DMS 273 treated with DMSO at 0.1 percent for 48 hours (cell line): Measurements from ENCODE around the gene TBC1D20.

Experiments
- DNase-seq: peaks from one replicate; lab custom pipeline; 2025; lab: John Stamatoyannopoulos, UW

TBC1D20 gene

GRCh38 chr20:437787-438486 lies 24.4 kb downstream of the TBC1D20 start:
- no peak for DNase-seq

DNA sequence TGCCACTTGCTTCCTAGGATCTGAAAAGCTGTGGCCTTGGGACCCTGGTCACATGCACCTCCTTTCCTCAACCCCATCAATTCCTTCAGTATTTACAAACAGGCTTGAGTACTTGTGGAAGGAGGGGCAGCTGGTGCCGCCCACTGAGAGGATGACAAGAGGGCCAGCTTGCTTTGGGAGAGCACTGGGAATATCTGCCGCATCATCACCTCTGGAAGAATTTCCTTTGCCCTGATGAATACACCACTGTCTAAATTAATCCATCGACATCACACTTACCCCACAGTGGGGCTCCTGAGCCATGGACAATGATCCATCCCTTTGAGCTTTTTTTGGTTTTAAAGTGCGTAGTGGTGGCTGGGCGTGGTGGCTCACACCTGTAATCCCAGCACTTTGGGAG lies 25.9 kb downstream of the TBC1D20 start:
- no peak for DNase-seq

GRCh38 chr20:435558-435957 lies 26.8 kb downstream of the TBC1D20 start:
- no peak for DNase-seq

DNA sequence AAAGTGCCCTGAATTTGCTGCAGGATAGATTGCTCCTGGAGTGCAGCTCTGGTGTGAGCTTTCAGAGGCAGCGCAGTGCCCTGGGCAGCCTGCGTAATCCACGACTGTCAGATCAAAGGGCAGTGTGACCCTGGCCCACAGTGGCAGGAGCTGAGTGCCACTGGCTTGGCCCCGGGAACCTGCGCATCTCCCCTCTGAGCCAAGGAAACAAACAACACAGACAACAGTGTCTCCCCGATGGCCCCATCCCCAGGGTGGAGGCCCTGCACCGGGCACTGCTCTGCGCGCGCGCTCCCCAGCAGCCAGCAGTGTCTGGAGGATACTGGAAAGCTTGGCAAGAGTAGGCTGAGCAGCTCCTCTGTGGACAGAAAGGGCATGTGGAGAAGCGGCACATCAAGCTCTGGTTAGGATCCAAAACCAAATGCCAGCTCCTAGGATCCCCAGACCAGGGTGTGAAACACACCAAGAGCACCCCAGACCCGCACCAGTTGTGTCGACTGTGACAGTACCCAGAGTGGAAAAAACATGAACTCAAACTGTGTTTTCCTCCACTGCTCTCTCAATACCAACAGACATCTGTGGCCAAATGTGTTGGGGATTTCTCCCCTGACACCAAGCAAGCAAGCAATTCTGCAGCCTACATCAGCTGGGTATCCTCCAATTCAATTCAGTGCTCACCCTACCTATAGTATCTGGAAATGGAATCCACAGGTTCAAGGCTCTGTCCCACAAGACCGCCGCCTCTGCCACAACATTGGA lies 27.5 kb downstream of the TBC1D20 start:
- no peak for DNase-seq

DNA sequence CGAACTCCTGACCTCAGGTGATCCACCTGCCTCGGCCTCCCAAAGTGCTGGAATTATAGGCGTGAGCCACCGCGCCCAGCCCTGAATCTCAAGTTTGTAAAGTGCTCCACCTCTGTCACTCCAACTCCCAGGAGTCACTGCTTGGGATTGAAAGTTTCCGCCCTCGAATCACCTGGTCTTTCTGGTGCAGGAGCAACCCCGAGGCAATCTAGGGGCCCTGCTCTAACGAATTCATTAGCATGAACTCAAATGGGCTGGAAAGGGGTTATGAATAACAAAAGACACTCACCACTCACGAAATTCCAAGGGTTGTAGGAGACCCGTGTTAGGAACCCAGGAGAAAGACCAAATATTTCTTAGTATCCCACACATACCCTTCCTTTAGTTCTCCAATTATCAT lies 28.1 kb downstream of the TBC1D20 start:
- no peak for DNase-seq

DNA sequence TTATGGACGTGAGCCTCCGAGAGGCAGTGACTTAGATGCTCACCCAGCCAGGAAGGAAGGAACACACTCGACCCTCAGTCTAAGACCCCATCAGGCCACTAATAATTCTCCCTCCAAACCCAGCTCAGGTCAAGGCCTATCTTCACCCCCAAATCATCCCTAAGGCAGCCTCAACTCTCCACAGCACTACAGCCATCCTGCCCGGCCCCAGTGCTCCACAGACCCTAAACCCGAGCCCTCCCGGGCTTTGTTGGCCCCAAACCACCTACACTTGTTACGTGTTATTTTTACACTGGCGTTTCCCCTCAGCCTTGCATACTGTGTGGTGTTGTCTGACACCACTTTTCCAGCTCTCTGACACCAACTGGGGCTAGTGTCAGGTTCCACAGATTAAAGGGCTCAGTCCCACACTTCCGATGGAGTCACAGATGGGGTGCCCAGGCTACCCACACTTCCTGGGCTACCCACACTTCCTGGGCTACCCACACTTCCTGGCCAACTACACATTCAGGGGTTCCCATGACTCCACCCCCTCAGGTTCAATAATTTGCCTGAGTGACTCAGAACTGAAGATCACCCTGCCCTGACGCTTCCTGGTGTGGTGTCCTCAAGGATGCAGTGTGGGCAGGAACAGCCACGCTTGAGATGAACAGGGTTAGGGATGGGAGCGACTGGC lies 28.9 kb downstream of the TBC1D20 start:
- DNase-seq = no peak

DNA sequence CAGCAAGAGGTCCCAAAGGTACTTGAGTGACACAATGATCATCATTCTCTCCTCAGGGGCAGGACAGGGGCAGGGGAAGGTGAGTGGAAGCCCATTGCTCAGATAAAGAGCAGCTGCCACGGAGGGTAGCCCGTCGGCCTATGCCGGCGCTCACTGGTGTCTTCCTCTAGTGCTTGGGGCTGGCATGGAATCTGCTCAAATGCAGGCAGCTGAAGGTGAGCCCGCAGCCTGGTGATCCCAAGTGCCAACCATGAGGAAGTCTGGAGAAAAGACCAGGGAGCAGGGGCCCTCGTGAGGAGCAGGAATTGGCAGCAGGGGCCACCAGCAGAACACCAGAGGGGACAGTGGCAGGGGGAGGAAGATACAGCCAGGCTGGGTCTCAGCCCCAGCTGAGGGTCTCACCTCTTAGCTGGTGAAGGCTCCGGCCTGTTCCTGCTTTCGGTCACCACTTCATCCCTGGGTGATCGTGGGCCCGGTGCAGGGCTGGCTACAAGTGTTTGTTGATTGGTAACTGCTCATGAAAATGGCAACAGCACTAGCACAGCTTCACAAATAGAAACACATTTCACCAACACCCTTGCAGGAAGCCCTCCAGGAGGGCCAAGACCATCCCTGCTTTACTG lies 29.5 kb downstream of the TBC1D20 start:
- no peak for DNase-seq

DNA sequence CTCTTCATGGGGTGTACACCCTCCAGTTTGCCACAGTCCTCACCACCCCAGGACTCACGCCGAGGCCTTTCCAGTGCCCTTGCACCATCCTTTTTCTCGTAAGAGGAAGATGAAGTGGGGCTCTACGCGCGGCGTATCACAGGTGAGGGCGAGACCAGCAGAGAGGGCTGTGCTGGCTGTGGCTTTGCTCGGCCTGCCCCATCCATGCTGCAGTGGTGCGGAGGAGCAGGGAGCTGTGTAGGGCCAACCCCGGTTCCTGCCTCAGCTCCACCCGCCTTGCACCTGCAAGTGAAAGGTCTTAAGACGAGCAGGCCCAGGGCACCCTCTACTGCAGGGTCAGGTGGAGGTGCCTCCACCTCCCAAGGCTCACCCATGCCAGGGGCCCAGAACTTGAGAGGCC lies 30.1 kb downstream of the TBC1D20 start:
- no peak for DNase-seq

- peak; percentile 39 for DNase-seq
Observed at GRCh38 chr20:431012-431904, 31.1 kb downstream of the TBC1D20 start.

DNA sequence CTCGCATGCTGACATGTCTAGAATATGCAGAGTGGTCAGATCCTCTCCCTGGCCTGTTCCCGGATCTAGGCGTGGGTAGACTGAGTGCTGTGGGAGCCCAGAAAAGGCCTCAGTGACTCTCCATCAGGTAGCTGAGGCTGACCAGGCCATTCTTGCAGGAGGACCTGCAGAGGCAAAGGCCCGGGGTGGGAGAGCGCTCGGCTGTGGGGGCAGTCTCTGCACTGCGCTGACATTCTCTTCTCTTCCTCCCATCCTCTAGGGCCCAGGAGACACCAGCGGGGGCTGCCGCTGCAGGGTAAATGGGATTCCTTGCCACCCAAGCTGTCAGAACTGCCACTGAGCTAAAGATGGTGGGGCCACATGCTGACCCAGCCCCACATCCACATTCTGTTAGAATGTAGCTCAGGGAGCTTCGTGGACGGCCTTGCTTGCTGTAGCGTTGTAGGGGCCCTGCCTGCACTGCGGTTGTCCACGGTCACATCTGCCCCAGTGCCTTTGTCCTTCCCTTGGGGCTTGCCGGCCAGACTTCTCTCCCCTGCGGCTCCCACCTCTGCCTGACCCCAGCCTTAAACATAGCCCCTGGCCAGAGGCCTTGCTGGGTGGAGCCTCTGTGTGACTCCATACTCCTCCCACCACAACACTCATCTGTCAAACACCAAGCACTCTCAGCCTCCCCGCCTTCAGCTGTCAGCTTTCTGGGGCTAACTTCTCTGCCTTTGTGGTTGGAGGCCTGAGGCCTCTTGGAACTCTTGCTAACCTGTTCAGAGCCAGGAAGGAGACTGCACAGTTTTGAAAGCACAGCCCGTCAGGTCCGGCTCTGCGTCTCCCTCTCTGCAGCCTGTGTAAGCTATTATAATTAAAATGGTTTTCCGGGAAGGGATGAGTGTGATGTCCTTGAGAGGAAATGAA lies 32.0 kb downstream of the TBC1D20 start:
- no peak for DNase-seq

DNA sequence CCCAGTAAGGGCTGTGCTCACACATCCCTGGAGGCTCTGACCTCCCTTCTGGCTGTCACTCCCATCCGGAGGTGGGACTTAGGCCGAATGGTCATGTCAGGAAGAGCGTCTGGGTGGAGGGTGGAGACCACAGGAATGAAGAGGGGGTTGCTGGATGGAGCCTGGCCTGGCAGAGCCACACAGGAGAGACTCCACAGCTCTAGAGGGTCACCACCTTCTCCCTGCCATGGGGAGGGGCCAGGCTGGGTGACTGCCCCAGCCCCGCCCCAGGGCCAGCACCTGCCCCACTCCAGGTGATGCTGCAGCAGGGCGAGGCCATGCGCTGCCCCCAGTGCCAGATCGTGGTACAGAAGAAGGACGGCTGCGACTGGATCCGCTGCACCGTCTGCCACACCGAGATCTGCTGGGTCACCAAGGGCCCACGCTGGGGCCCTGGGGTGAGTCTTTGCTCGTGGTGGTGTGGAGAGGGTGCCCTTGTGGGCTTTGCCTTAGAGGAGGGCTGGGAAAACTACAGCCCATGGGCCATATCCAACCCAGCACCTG lies 33.6 kb downstream of the TBC1D20 start:
- no peak for DNase-seq

DNA sequence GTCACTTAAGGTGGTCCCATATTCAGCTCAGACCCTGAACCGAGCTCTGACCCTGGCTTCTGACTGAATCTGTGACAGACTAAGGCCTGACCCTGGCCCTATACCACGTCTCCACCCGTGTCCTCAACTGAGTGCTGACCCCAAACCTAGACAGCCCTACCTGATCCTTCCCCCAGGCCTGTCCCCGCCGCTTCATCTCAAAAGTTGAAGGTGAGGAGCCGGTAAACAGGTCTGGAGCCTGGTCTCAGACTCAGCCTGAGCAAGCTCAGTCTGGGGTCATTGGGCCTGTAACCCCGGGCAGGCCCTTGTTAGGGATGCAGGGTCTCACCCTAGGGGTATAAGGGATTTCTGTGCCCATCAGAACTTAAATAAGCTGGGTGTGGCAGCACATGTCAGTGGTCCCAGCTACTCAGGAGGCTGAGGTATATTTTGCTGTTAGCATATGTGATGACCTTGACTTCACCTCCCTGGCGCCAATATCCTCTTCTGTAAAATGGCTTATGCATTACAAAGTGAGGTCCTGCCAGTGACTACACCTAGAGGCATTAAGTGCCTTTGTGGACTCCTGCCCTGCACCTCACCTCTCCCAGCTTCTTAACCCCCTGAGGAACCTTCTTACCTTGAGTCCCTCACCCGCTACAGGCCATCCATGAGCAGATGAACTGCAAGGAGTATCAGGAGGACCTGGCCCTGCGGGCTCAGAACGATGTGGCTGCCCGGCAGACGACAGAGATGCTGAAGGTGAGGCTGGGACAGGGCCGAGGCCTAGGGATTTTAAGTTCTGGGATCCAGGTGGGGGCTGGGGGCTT lies 34.3 kb downstream of the TBC1D20 start:
- no peak for DNase-seq

DNA sequence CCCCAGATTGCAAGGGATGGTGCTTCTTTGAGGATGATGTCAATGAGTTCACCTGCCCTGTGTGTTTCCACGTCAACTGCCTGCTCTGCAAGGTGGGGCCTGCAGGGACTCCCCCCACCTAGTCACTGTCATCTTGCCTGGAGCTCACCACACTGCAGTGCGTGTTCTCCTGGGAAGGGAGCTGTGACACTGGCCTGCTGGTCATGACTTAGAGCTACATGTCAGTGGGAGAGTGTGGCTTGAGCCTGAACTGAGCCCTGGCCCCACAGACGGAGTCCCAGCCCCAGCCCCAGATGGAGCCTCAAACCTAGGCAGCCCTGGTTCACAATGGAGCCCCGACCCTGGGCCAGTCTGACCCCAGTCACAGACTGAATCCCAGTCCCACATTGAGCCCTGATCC lies 34.9 kb downstream of the TBC1D20 start:
- DNase-seq = no peak

- DNase-seq = no peak
Observed at GRCh38 chr20:426566-426965, 35.8 kb downstream of the TBC1D20 start.

DNA sequence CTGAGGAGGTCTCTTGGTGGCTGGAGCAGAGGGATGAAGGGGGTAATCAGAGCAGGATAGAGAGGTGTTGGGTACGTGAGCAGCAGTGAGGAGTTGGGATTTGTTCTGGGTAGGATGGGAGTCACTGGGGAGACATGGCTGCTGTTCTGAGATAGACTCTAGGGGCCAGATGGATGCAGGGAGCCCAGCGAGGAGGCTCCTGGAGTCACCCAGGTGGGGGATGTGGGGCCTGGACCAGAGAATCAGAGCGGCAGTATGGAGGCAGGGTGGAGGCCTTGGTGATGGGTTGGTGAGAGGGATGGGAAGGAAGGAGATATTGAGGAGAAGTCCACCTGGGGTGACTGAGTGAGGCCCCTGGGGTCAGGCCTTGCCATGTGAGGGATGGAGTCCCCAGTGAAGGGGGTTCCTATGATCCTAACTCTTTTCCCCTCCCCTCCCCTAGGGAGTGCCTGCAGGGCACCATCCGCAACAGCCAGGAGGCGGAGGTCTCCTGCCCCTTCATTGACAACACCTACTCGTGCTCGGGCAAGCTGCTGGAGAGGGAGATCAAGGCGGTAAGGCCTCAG lies 40.6 kb downstream of the TBC1D20 start:
- DNase-seq = no peak

- no peak for DNase-seq
Observed at GRCh38 chr20:420721-421574, 41.4 kb downstream of the TBC1D20 start.

GRCh38 chr20:420166-420620 lies 42.1 kb downstream of the TBC1D20 start:
- no peak for DNase-seq

DNA sequence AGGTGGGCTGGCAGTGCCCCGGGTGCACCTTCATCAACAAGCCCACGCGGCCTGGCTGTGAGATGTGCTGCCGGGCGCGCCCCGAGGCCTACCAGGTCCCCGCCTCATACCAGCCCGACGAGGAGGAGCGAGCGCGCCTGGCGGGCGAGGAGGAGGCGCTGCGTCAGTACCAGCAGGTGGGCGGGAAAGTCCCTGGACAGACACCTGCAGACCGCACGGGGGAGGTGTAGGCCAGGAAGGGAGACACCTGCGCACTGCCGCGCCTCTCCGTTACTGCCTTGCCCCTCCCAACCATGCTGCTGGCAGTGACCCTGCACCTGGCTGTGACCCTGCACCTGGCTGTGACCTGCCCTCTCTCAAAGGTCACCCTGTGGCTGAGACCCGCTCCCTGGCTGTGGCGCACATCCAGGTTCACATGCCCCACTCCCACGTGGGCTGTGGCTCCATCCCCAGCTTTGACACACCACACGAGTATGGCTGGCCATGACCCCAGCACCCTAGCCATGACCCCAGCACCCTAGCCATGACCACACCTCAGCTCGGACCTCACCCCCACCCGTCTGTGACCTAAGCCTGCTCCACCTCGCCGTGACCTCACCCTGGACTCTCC lies 42.7 kb downstream of the TBC1D20 start:
- DNase-seq = no peak
